BJ (cell line): ENCODE results near the gene POTEF. TPM values are rescaled to one million over a fixed set of nuclear protein-coding genes. Genes with fewer than 3 reads are reported as not detected.
"Not testable (repeated sequence)": the region's sequence is repeated elsewhere in the genome, so short reads cannot be mapped to it uniquely, and the experiment has no call there.

Source experiments
- CTCF ChIA-PET: fragments of 350-600 bp; formaldehyde crosslinking; extraction: SDS; loops from one replicate; lab custom pipeline; 2021; ENCODE audit warnings: antibody characterized with exemption, inconsistent platforms; lab: Yijun Ruan, JAX
- POLR2A ChIA-PET: fragments of 300-600 bp; sonication (Branson Sonifier 250); formaldehyde crosslinking; extraction: SDS; loops from one replicate; lab custom pipeline; 2021; ENCODE audit warnings: antibody characterized with exemption; lab: Charles Lee
- DNase-seq: peaks from one replicate; pipeline ENCODE4 v3.0.0-alpha.2; 2011; ENCODE audit warnings: low read depth
- H3K27me3 ChIP-seq: 2 replicates; pipeline ENCODE4 v1.6.0; 2011; ENCODE audit warnings: low read length; ENCODE audit not compliant: control insufficient read depth, insufficient read depth
- H3K36me3 ChIP-seq: 2 replicates; pipeline ENCODE4 v1.5.1; 2011; ENCODE audit warnings: low read length; ENCODE audit not compliant: control insufficient read depth, insufficient read depth
- H3K4me3 ChIP-seq: 2 replicates; pipeline ENCODE4 v1.5.1; 2011; ENCODE audit warnings: low read depth, mild to moderate bottlenecking, control low read depth, low read length
- CTCF ChIP-seq: IDR thresholded peaks from 2 replicates; pipeline ENCODE4 v1.5.1; 2011; ENCODE audit warnings: low read depth, mild to moderate bottlenecking, control low read depth, inconsistent platforms, low read length, moderate library complexity; ENCODE audit not compliant: insufficient read depth
- polyA plus RNA-seq: library from polyadenylated mRNA; depleted of rRNA; stranded (reverse); fragments of >200 nt; gene quantifications from 2 replicates; pipeline ENCODE4 v1.2.3, GENCODE V29; 2011

Gene POTEF
- polyA plus RNA-seq, 1 experiment = not detected

- H3K36me3 ChIP-seq = peaks cover 9% of the 10 kb centered on the region
- no peak for TF ChIP-seq CTCF
- ChIA-PET CTCF (no interaction called here), POLR2A (no interaction called here)
- H3K27me3 ChIP-seq = no peaks in the 10 kb centered on the region
- DNase-seq = no peak
- no peak overlapping the region for H3K4me3 ChIP-seq
Observed at GRCh38 chr2:130160131-130160530, 31.1 kb upstream of the POTEF start.

GRCh38 chr2:130159376-130159775 is 30.4 kb upstream of the POTEF start:
- H3K36me3 ChIP-seq = peaks cover 12% of the 10 kb centered on the region
- POLR2A ChIA-PET, CTCF ChIA-PET, DNase-seq, H3K27me3 ChIP-seq, H3K4me3 ChIP-seq: not testable (repeated sequence)

GRCh38 chr2:130158631-130159030 is 29.6 kb upstream of the POTEF start:
- TF ChIP-seq CTCF = no peak
- H3K27me3 ChIP-seq = no peaks in the 10 kb centered on the region
- H3K36me3 ChIP-seq = peaks cover 8% of the 10 kb centered on the region
- ChIA-PET CTCF (no interaction called here), POLR2A (no interaction called here)
- DNase-seq = no peak
- H3K4me3 ChIP-seq = no peak overlapping the region

GRCh38 chr2:130157825-130158514 is 28.9 kb upstream of the POTEF start:
- H3K27me3 ChIP-seq, H3K36me3 ChIP-seq, POLR2A ChIA-PET, H3K4me3 ChIP-seq, DNase-seq: not testable (repeated sequence)
- CTCF ChIA-PET = interaction anchor here (1.5 kb wide), 1 partner anchor 175 kb away, joined by 5 read pairs; no protein-coding TSS in a partner anchor

- H3K36me3 ChIP-seq = not testable (repeated sequence)
- CTCF ChIA-PET = interaction anchor here (1.5 kb wide), 1 partner anchor 176 kb away, joined by 5 read pairs; no protein-coding TSS in a partner anchor
Observed at GRCh38 chr2:130157354-130157753, 28.3 kb upstream of the POTEF start.

GRCh38 chr2:130156624-130157004 is 27.6 kb upstream of the POTEF start:
- no peak for DNase-seq
- Histone ChIP-seq H3K36me3 (peaks cover 8% of the 10 kb centered on the region), H3K4me3 (no peak overlapping the region), H3K27me3 (no peaks in the 10 kb centered on the region)
- POLR2A ChIA-PET = no interaction called here
- no peak for TF ChIP-seq CTCF
- CTCF ChIA-PET = no interaction called here

More at GRCh38 chr2:130157354-130157753, 28.3 kb upstream of the POTEF start:
- H3K4me3 ChIP-seq, H3K27me3 ChIP-seq, POLR2A ChIA-PET, DNase-seq: not testable (repeated sequence)
